ENCODE results near the gene APBA2.

The APBA2 gene

GRCh38 chr15:28934645-28935044, 48.9 kb downstream of the APBA2 start:
- Histone ChIP-seq H3K4me3 (ENCODE audit: low read depth, low read length) (no peak overlapping the region), H3K9me3 (ENCODE audit: control insufficient read depth, insufficient read depth, low read length) (no peaks in the 10 kb centered on the region), H3K27me3 (ENCODE audit: control insufficient read depth, insufficient read depth, low read length) (no peaks in the 10 kb centered on the region), H3K36me3 (ENCODE audit: control insufficient read depth, insufficient read depth, low read length) (no peaks in the 10 kb centered on the region), H3K4me1 (ENCODE audit: control insufficient read depth, insufficient read depth, low read length) (peaks cover 3% of the 10 kb centered on the region), H3K9ac (ENCODE audit: low read depth, low read length) (no peak overlapping the region)

- no peak overlapping the region for H3K9ac ChIP-seq (ENCODE audit: low read depth, low read length)
- H3K4me1 ChIP-seq (ENCODE audit: control insufficient read depth, insufficient read depth, low read length) = peaks cover 3% of the 10 kb centered on the region
- no peaks in the 10 kb centered on the region for H3K27me3 ChIP-seq (ENCODE audit: control insufficient read depth, insufficient read depth, low read length)
- no peaks in the 10 kb centered on the region for H3K36me3 ChIP-seq (ENCODE audit: control insufficient read depth, insufficient read depth, low read length)
- no peak overlapping the region for H3K4me3 ChIP-seq (ENCODE audit: low read depth, low read length)
- no peaks in the 10 kb centered on the region for H3K9me3 ChIP-seq (ENCODE audit: control insufficient read depth, insufficient read depth, low read length)
Measured at GRCh38 chr15:28935316-28935715, 49.5 kb downstream of the APBA2 start.

GRCh38 chr15:28936081-28936480, 50.3 kb downstream of the APBA2 start:
- Histone ChIP-seq H3K9ac (ENCODE audit: low read depth, low read length) (no peak overlapping the region), H3K4me3 (ENCODE audit: low read depth, low read length) (no peak overlapping the region), H3K27me3 (ENCODE audit: control insufficient read depth, insufficient read depth, low read length) (no peaks in the 10 kb centered on the region), H3K36me3 (ENCODE audit: control insufficient read depth, insufficient read depth, low read length) (no peaks in the 10 kb centered on the region), H3K9me3 (ENCODE audit: control insufficient read depth, insufficient read depth, low read length) (no peaks in the 10 kb centered on the region), H3K4me1 (ENCODE audit: control insufficient read depth, insufficient read depth, low read length) (peaks cover 3% of the 10 kb centered on the region)

GRCh38 chr15:28936481-28936881, 50.7 kb downstream of the APBA2 start:
- H3K4me3 ChIP-seq (ENCODE audit: low read depth, low read length) = no peak overlapping the region
- no peaks in the 10 kb centered on the region for H3K36me3 ChIP-seq (ENCODE audit: control insufficient read depth, insufficient read depth, low read length)
- H3K4me1 ChIP-seq (ENCODE audit: control insufficient read depth, insufficient read depth, low read length) = peaks cover 3% of the 10 kb centered on the region
- no peaks in the 10 kb centered on the region for H3K9me3 ChIP-seq (ENCODE audit: control insufficient read depth, insufficient read depth, low read length)
- H3K27me3 ChIP-seq (ENCODE audit: control insufficient read depth, insufficient read depth, low read length) = no peaks in the 10 kb centered on the region
- H3K9ac ChIP-seq (ENCODE audit: low read depth, low read length) = no peak overlapping the region

GRCh38 chr15:28937271-28937670, 51.5 kb downstream of the APBA2 start:
- no peak overlapping the region for H3K4me3 ChIP-seq (ENCODE audit: low read depth, low read length)
- H3K4me1 ChIP-seq (ENCODE audit: control insufficient read depth, insufficient read depth, low read length) = peaks cover 3% of the 10 kb centered on the region
- no peak overlapping the region for H3K9ac ChIP-seq (ENCODE audit: low read depth, low read length)
- no peaks in the 10 kb centered on the region for H3K9me3 ChIP-seq (ENCODE audit: control insufficient read depth, insufficient read depth, low read length)
- no peaks in the 10 kb centered on the region for H3K36me3 ChIP-seq (ENCODE audit: control insufficient read depth, insufficient read depth, low read length)
- H3K27me3 ChIP-seq (ENCODE audit: control insufficient read depth, insufficient read depth, low read length) = no peaks in the 10 kb centered on the region

- H3K4me3 ChIP-seq (ENCODE audit: low read depth, low read length) = no peak overlapping the region
- no peaks in the 10 kb centered on the region for H3K4me1 ChIP-seq (ENCODE audit: control insufficient read depth, insufficient read depth, low read length)
- no peaks in the 10 kb centered on the region for H3K27me3 ChIP-seq (ENCODE audit: control insufficient read depth, insufficient read depth, low read length)
- peaks cover 4% of the 10 kb centered on the region for H3K36me3 ChIP-seq (ENCODE audit: control insufficient read depth, insufficient read depth, low read length)
- H3K9ac ChIP-seq (ENCODE audit: low read depth, low read length) = no peak overlapping the region
- H3K9me3 ChIP-seq (ENCODE audit: control insufficient read depth, insufficient read depth, low read length) = no peaks in the 10 kb centered on the region
Measured at GRCh38 chr15:28942046-28942445, 56.3 kb downstream of the APBA2 start.

- no peaks in the 10 kb centered on the region for H3K27me3 ChIP-seq (ENCODE audit: control insufficient read depth, insufficient read depth, low read length)
- H3K9ac ChIP-seq (ENCODE audit: low read depth, low read length) = no peak overlapping the region
- H3K36me3 ChIP-seq (ENCODE audit: control insufficient read depth, insufficient read depth, low read length) = peaks cover 4% of the 10 kb centered on the region
- H3K4me1 ChIP-seq (ENCODE audit: control insufficient read depth, insufficient read depth, low read length) = no peaks in the 10 kb centered on the region
- H3K9me3 ChIP-seq (ENCODE audit: control insufficient read depth, insufficient read depth, low read length) = no peaks in the 10 kb centered on the region
- H3K4me3 ChIP-seq (ENCODE audit: low read depth, low read length) = no peak overlapping the region
Measured at GRCh38 chr15:28942571-28942970, 56.8 kb downstream of the APBA2 start.

- no peaks in the 10 kb centered on the region for H3K9me3 ChIP-seq (ENCODE audit: control insufficient read depth, insufficient read depth, low read length)
- H3K9ac ChIP-seq (ENCODE audit: low read depth, low read length) = no peak overlapping the region
- H3K4me1 ChIP-seq (ENCODE audit: control insufficient read depth, insufficient read depth, low read length) = no peaks in the 10 kb centered on the region
- H3K27me3 ChIP-seq (ENCODE audit: control insufficient read depth, insufficient read depth, low read length) = no peaks in the 10 kb centered on the region
- peaks cover 4% of the 10 kb centered on the region for H3K36me3 ChIP-seq (ENCODE audit: control insufficient read depth, insufficient read depth, low read length)
- no peak overlapping the region for H3K4me3 ChIP-seq (ENCODE audit: low read depth, low read length)
Measured at GRCh38 chr15:28943146-28943545, 57.4 kb downstream of the APBA2 start.

GRCh38 chr15:28943611-28944230, 57.9 kb downstream of the APBA2 start:
- H3K9ac ChIP-seq (ENCODE audit: low read depth, low read length) = no peak overlapping the region
- H3K4me3 ChIP-seq (ENCODE audit: low read depth, low read length) = no peak overlapping the region
- H3K36me3 ChIP-seq (ENCODE audit: control insufficient read depth, insufficient read depth, low read length) = peaks cover 4% of the 10 kb centered on the region
- no peaks in the 10 kb centered on the region for H3K27me3 ChIP-seq (ENCODE audit: control insufficient read depth, insufficient read depth, low read length)
- H3K4me1 ChIP-seq (ENCODE audit: control insufficient read depth, insufficient read depth, low read length) = no peaks in the 10 kb centered on the region
- H3K9me3 ChIP-seq (ENCODE audit: control insufficient read depth, insufficient read depth, low read length) = no peaks in the 10 kb centered on the region

- Histone ChIP-seq H3K27me3 (ENCODE audit: control insufficient read depth, insufficient read depth, low read length) (no peaks in the 10 kb centered on the region), H3K9ac (ENCODE audit: low read depth, low read length) (no peak overlapping the region), H3K36me3 (ENCODE audit: control insufficient read depth, insufficient read depth, low read length) (peaks cover 4% of the 10 kb centered on the region), H3K4me1 (ENCODE audit: control insufficient read depth, insufficient read depth, low read length) (no peaks in the 10 kb centered on the region), H3K4me3 (ENCODE audit: low read depth, low read length) (no peak overlapping the region), H3K9me3 (ENCODE audit: control insufficient read depth, insufficient read depth, low read length) (no peaks in the 10 kb centered on the region)
Measured at GRCh38 chr15:28944286-28944685, 58.5 kb downstream of the APBA2 start.

- no peaks in the 10 kb centered on the region for H3K4me1 ChIP-seq (ENCODE audit: control insufficient read depth, insufficient read depth, low read length)
- H3K9ac ChIP-seq (ENCODE audit: low read depth, low read length) = no peak overlapping the region
- H3K27me3 ChIP-seq (ENCODE audit: control insufficient read depth, insufficient read depth, low read length) = no peaks in the 10 kb centered on the region
- H3K4me3 ChIP-seq (ENCODE audit: low read depth, low read length) = no peak overlapping the region
- H3K9me3 ChIP-seq (ENCODE audit: control insufficient read depth, insufficient read depth, low read length) = no peaks in the 10 kb centered on the region
- peaks cover 4% of the 10 kb centered on the region for H3K36me3 ChIP-seq (ENCODE audit: control insufficient read depth, insufficient read depth, low read length)
Measured at GRCh38 chr15:28944696-28945300, 59.0 kb downstream of the APBA2 start.

- Histone ChIP-seq H3K36me3 (ENCODE audit: control insufficient read depth, insufficient read depth, low read length) (peaks cover 4% of the 10 kb centered on the region), H3K9ac (ENCODE audit: low read depth, low read length) (no peak overlapping the region), H3K27me3 (ENCODE audit: control insufficient read depth, insufficient read depth, low read length) (no peaks in the 10 kb centered on the region), H3K4me3 (ENCODE audit: low read depth, low read length) (no peak overlapping the region), H3K4me1 (ENCODE audit: control insufficient read depth, insufficient read depth, low read length) (no peaks in the 10 kb centered on the region), H3K9me3 (ENCODE audit: control insufficient read depth, insufficient read depth, low read length) (no peaks in the 10 kb centered on the region)
Measured at GRCh38 chr15:28945626-28946230, 60.0 kb downstream of the APBA2 start.

Measured in iPS-15b (cell line).